GM21619 (cell line): ENCODE results near the gene TMEM203.

ENCODE experiments used
- ATAC-seq: cut with Tn5 transposase; IDR thresholded peaks from one replicate; pipeline ENCODE4 v1.9.1; 2021; ENCODE audit not compliant: unreplicated experiment

TMEM203 gene

DNA sequence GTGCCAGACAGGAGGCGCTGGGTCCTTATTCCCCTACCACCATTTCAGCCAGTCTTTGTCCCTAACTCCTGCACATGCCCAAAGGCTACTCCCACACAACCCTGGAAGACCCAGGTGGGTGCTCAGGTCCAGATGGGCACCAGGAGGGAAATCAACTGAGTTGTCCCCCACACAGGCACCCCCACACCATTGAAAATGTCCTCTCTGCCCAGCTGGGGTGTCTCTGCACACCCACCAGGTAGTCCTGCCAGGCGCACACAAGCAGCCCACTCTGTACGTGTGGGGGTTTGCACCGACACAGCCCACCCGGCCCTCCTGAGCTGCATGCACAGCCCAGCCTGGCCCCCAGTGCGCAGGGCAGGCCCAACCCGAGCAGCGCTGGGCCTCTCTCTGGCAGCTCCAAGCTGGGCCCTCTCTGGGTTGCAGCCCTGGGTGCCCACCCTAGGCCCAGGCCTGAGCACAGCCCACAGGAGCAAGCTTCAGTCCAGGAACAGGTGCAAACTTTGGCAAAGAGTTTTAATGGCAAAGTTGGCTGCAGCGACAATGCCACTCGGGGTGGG is 14.4 kb upstream of the TMEM203 start:
- ATAC-seq: no peak

DNA sequence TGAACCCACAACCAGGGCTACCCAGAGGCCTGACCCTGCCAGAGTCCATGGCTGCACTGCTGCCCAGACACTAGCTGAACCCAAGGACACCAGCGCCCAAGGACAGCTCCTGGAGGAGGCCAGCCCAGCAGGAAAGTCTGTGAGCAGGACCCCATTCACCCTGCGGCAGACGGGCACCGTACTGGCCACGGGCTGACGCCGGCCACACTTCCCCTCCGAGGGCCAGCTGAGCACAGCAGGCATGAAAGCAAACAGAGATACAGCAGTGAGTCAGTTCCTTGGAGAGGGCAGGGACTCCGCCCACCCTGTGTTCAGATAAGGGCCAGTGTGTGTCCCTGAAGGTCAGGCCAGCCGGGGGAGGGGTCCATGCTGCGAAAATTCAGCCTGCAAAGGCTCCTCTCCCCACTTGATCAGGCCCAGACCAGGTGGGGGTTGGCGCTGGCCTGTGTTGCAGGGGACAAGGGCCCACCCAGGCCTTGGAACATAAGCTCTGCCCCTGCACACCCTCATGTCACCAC is 13.4 kb upstream of the TMEM203 start:
- no peak for ATAC-seq

DNA sequence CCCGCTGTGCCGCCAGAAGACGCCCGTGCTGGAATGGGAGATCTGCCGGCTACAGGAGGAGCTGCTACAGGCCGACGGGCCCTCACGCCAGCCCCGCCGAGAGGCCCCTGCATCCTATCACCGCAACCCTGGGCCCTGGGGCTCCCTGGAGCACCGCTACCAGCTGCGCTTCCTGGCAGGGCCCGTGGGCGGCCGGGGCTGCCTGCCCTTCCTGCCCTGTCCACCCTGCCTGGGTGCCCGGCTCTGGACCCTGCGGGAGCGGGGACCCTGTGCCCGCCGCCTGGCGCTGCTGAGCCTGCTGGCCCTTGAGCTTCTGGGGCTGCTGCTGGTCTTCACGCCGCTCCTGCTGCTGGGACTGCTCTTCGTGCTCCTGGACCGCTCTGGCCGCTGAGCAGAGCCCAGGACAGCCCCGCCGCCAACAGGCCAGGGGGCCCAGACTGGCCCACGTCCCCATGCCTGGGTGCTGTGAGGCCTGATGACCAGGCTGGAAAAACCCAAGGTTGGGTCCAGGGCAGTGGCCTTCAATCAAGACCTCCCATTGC is 12.8 kb upstream of the TMEM203 start:
- no peak for ATAC-seq

DNA sequence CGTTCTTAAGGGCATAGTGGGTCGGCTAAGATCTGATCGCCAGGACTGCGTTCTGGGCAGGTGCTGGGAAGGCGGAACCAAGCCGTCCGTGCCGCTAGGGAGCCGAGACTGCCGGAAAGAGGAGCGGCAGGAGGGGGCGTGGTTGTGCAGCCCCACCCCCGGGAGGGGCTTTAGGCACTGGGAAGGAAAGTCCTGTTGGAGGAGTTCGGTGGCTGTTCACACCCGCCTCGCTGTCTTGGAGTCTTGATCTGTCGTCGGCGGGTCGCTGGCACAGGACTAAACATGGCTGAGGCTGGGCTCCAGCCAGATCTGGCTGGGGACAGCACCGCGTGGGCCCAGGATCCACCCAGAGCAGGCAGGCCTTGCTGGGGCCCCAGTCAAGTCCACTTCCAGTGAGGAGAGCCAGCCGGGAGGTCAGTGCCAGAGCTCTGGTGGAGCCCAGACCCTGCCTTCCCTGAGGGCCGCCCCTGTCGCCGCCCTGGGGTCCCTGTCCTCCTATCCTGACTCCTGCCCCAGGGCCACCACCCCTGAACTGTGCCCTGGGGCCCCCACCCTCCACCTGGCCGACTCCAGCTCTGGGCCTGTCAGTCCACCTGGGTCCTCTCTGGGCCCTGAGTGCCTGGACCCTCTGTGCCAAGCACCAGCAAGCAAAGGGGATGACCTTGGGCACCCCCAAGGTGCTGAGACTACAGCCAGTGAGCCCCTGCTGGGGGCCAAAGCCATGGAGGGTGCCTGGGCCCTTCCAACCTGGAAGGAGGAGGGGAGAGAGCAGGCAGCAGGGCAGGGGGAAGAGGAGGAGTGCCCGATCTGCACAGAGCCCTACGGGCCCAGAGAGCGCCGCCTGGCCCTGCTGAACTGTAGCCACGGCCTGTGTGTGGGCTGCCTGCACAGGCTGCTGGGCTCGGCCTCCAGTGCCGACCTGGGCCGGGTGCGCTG is 12.1 kb upstream of the TMEM203 start:
- ATAC-seq: no peak

DNA sequence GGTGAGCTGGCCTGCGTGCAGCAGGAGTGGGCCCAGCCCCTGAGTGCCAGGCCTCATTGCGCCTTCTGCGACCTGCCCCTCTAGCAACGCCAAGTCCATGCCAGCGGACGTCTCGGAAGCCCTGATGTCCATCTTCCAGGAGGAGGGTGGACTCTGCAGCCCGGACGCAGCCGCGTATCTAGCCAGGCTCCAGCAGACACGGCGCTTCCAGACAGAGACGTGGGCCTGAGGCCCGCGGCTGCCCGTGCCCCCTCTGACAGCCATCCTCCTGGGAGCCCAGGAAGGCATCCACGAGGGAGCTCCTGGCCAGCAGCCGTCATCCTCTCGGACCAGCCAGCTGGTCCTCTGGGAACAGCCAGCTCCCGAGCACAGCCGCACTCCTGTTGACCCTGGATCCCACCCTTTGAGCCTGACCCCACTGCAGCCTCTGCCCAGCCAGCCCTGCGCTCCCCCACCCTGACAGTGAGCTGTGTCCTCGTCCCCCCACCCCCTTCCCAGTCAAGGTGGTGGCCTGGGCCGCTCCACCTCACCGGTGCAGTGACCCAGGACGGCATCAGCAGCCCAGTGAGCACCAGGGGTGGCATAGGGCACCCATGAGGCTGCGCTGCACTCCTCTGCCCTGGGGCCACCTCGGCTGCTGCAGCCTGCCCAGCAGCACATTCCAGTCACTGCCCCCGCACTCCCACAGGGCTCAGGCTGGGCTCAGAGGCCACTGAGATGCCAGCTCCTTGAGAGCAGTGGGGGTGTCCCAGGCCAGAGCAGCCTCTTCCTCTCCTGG is 10.9 kb upstream of the TMEM203 start:
- ATAC-seq: no peak

DNA sequence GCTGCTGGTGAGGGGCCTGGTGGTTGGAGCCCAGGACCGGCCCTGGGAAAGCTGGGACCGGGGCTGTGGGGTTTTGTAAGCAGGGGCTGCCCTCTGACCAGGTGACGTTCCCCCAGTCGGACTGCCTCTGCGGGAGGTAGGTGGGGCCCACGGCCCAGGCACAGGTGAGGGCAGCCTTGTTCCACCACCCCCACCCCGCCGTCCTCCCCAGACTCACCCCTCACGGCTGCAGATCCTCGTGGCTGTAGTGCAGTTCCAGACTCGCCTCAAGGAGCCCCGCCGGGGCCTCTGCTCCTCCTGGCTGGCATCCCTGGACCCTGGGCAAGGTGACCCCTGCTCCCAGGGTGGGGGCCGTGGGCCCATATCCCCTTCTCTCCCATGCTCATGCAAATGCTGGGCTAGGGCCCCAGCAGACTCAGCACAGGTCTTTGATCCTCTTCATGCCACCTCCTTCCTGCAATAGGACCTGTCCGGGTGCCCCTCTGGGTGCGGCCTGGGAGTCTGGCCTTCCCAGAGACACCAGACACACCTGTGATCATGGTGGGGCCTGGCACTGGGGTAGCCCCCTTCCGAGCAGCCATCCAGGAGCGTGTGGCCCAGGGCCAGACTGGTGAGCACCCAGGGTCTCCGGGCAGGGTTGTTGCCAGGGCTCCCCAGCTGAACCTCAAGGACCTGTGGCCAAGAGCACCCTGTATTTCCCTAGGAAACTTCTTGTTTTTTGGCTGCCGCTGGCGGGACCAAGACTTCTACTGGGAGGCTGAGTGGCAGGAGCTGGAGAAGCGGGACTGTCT is 9.9 kb upstream of the TMEM203 start:
- ATAC-seq: no peak

DNA sequence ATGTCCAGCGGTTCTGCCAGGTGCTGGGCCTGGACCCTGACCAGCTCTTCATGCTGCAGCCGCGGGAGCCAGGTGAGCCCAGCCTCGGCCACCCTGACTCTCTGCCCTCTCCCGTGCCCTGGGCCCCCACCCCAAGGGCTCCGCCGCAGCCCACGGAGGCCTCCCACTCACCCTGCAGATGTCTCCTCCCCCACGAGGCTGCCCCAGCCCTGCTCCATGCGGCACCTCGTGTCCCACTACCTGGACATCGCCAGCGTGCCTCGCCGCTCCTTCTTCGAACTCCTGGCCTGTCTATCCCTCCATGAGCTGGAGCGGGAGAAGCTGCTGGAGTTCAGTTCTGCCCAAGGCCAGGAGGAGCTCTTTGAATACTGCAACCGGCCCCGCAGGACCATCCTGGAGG is 9.2 kb upstream of the TMEM203 start:
- no peak for ATAC-seq

DNA sequence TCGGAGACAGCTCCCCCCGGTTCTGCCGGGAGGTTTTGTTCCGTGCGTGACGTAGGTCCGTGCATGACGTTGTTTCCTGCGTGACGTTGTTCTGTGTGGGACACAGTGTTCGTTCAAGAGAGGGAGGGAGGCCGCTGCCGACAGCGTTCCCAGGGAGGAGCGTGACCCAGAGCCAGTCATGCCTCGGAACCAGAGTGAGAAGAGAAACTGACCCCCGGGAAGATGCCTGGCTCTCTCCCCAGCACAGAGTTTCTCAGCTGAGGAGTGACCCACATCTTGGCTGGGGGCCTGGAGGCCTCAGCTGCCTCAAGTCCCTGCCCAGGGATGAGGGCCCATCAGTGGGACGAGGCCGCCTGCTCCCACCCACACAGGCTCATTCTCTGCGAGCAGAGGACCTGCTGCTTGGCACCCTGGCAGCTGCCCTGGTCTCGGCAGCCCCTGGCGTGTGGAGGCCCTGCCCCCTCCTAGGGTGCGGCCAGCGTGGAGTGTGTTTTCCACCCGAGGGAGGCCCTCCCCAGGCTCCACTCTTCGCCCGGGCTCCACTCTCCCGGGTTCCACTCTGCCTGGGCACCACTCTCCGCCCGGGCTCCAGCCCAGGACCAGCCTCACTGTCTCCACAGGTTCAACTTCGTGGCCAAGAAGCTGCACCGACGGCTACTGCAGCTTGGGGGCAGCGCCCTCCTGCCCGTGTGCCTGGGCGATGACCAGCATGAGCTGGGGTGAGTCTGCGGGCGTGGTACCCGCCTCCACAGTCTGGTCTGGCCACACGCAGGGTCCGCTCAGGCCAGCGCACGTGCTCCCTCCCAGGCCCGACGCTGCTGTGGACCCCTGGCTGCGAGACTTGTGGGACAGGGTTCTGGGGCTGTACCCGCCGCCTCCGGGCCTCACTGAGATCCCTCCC is 8.0 kb upstream of the TMEM203 start:
- ATAC-seq: no peak

DNA sequence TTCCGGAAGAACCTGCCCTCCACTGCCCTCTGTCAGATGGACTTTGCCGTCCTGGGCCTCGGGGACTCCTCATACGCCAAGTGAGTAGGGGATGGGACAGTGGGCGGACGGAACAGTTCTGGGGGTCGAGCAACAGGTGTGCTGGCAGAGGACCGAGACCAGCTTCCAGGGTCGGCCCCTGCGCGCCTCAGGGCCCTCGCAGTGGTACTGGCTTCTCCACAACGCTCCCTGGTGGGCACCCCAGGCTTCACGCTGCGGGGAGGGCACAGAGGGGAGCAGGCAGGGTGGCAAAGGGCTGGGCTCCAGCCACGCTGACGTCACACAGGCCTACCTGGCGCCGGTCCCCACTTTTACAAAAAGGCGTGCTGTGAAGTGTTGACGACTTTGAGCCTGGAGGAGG is 7.1 kb upstream of the TMEM203 start:
- no peak for ATAC-seq

DNA sequence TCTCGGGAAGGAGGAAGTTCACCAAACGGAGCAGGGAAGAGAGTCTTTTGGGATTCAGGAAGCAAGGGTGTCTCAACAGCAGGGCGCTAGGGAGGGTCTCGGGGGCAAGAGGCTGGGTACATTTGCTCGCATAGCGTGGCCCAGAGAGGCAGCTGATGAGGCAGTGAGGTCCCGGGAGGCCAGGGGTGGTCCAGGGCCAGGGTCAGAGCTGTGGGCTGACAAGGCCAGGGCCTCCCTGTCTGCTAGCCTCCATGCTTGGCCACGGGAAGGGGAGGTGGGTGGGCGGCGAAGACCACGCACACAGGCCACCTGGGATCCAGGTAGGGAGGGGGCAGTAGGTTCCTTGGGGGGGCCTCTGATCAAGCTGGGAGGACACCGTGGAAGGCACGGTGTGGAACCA is 6.1 kb upstream of the TMEM203 start:
- ATAC-seq: no peak

DNA sequence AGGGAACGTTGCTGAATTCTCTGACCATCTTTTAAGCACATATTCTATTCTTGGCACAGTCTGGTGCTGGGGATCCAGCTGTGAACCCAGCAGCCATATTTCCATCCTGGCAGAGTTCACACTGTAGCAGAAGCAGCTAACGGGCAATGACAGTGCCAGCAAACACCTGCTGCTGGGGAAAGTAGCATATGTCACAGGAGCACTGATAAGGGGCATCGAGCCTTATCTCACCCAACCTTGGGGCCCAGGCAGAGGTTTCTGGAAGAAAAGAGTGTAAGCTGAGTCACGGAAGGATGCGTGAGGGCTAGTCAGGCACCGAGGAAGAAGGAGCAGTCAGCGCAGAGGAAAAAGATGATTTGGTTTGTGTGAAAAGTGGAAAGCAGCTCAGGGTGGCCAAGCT is 1.2 kb upstream of the TMEM203 start:
- ATAC-seq: no peak

DNA sequence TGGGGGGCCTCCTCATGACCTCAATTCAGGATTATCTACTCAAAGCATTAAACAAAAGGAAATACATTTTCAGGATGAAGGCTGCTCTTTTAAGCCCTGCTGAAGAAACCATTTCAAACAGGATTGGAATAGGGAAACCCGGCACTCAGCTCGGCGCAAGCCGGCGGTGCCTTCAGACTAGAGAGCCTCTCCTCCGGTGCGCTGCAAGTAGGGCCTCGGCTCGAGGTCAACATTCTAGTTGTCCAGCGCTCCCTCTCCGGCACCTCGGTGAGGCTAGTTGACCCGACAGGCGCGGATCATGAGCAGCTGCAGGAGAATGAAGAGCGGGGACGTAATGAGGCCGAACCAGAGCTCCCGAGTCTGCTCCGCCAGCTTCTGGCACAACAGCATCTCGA is 720 bp downstream of the TMEM203 start:
- ATAC-seq: no peak

DNA sequence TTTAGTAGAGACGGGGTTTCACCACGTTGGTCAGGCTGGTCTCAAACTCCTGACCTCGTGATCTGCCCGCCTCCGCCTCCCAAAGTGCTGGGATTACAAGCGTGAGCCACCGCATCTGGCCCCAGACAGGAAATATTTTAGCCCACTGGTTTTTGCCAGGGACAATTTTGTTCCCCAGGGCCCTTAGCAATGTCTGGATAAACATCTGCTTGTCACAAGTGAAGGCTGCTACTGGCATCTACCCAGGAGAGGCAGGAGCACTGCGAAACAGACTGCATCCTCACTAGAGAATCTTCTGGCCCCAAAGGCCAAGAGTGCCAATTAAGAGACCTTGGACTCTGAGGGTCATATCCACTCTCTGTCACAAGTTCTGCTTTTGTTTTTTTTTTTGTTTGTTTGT is 2.5 kb downstream of the TMEM203 start:
- ATAC-seq: no peak

DNA sequence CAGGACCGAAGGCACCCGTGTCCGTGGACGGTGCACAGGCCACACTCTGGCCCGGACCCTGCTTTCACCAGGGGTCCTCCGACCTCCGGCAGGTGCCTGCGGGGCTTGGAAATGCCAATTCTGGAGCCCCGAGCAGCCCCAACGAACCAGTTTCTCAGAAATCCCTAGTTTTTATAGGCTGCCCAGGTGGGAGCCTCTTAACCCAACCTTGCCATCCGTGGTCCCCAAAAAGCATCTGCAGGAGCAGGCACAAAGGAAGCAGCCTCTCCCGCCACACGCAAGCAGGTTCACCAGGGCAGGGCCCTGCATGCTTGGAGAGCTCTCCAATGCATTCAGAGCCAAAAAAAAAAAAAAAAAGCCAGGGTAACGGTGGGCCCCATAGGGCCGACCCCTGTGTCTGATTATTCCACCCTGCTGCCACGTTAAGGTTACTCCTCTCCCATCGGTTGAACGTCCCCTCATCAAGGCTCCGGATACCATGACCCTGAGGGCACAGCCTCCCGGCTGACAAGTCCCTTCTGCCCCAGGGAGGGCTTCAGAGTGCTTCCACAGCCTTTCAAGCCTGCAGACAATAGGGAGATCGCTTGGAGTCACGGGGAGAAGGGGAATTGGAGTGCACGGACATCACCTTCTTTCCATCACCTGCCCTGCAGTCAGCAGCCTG is 4.1 kb downstream of the TMEM203 start:
- ATAC-seq: no peak

DNA sequence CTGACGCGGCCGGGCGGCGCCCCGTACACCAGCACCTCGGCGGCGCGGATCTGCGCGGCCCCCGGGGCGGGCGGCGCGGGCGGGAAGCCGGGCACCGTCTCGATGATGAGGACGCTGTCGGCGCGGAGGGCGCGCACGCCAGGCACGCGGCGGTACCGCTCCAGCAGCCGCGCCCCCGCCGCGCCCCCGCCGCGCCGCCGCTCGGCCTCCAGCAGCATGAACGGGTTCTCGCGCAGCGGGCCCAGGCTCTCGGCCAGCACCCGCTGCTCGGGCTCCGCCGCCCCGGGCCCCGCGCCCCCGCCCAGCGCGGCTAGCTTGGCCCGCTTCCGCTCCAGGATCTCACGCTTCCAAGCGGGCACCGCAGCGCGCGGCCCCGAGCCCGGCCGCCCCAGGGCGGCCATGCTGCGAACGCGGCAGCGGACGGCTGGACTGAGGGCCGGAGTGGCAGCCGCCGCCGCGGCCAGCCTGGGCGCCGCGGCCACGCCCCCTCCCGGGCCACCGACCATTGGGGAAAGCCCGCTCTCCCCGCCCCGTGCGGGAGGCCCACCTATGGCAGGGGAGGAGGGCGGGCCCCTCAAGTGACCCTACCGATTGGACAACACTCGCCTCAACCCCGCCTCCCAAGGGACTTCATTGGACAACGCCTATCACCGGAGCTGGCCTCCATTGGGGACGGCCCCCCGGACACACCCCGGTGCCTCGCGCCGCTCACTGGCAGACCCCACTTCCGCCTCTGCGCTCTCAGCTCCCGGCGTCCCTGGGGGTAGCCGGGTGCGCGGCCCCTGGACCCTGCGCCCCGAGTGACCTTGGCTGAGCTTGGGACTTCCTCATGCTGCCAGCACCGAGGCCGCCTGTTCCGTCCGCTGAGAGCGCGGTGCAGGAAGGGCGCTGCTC is 4.9 kb downstream of the TMEM203 start, which contains the start of gene TPRN:
TSS of gene TPRN (minus strand) at position 431 of the 894 bp plus-strand sequence. CDS start at position 401, 30 bp downstream.
- peak; percentile 79 for ATAC-seq

DNA sequence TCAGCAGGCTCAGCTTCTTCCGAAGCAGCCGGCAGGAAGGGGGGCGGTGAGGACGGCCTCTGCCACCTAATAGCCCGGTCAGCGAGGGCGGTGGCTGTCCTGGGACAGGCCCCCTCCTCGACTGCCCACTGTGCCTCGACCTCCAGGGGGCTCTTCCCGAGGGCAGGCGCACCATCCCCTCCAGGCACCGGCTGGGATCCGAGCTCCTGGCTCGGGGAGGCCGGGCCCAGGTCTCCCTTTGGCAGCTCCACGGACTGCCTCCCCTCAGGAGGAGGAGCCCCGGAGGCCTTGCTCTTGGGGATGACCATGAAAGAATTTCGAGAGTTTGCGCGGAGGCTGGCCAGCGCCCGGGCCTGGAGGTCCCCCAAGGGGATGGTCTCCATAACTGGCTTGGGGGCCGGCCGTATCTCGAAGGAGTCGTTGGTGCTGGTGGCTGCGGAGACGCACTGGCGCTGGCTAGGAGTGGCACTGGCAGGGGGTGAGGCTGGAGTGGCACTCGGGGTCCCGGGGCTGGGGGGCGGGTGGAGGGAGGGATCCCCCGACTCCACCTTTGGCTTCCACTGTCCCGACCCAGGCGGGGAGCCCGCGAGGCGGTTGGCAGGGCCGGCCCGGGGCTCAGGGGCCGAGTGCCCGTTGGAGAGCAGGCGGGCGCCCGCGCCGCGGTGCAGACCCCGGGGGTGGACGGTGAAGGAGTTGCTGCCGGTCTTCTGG is 5.9 kb downstream of the TMEM203 start:
- ATAC-seq: no peak

DNA sequence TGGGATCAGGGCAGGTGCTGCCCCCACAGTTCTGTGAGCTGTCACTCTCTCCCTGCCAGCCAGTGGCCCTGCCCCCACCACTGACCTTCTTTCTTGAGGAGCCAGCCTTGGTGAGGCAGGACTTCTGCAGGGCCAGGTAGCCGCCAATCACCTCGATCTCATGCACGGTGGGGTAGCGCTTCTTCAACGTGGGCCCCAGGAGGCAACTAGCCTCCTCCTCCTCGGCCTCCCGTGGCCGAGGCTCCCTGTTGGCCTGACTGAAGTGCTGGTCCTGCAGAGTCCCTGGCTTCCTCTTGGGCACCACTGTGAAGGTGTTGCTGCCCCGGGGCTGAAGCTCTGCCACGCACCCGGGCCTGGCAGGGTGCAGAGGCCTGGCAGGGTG is 6.6 kb downstream of the TMEM203 start:
- no peak for ATAC-seq
